SU-DHL-6 (cell line): ENCODE results near the gene BCL10.
A peak's percentile ranks its signal among the peaks of the same experiment; 100 is the strongest.
"Not testable (repeated sequence)": the region's sequence is repeated elsewhere in the genome, so short reads cannot be mapped to it uniquely, and the experiment has no call there.

ENCODE experiments used
- H2AFZ ChIP-seq: fragments of 200-600 bp; sonication (generic); 2 replicates; pipeline ENCODE4 v1.6.1; 2014; ENCODE audit warnings: low read depth, mild to moderate bottlenecking, moderate library complexity, mixed read lengths, antibody characterized with exemption, low read length; ENCODE audit not compliant: severe bottlenecking
- H3F3A ChIP-seq: fragments of 200-600 bp; shearing (Covaris generic); 2 replicates; pipeline ENCODE4 v1.6.0; 2016; ENCODE audit warnings: antibody characterized with exemption, mild to moderate bottlenecking; ENCODE audit not compliant: insufficient read depth
- H3K27ac ChIP-seq: fragments of 200-600 bp; sonication (generic); 2 replicates; pipeline ENCODE4 v1.5.1; 2016; ENCODE audit warnings: low read depth, mild to moderate bottlenecking, low read length, moderate library complexity, mixed read lengths
- H3K27me3 ChIP-seq: fragments of 200-600 bp; sonication (generic), shearing (Covaris generic); 2 replicates; pipeline ENCODE4 v1.6.0; 2014; ENCODE audit warnings: mild to moderate bottlenecking, low read length
- H3K36me3 ChIP-seq: fragments of 200-600 bp; sonication (generic); 2 replicates; pipeline ENCODE4 v1.6.1; 2014; ENCODE audit warnings: mild to moderate bottlenecking, low read length, mixed read lengths
- H3K4me2 ChIP-seq: fragments of 300-600, 200-600 bp; shearing (Covaris generic), sonication (generic); 2 replicates; pipeline ENCODE4 v1.6.0; 2014; ENCODE audit warnings: low read length, low read depth, mild to moderate bottlenecking; ENCODE audit not compliant: poor library complexity, severe bottlenecking
- H3K4me3 ChIP-seq: fragments of 200-600 bp; sonication (generic); 2 replicates; pipeline ENCODE4 v1.5.1; 2014; ENCODE audit warnings: antibody characterized with exemption, low read length, mild to moderate bottlenecking, mixed read lengths; ENCODE audit not compliant: insufficient read depth, poor library complexity, severe bottlenecking
- H3K79me2 ChIP-seq: fragments of 200-600 bp; sonication (generic); 2 replicates; pipeline ENCODE4 v1.6.1; 2014; ENCODE audit warnings: mild to moderate bottlenecking, low read length, moderate library complexity; ENCODE audit not compliant: insufficient read depth
- H3K9ac ChIP-seq: fragments of 200-600 bp; sonication (generic); 2 replicates; pipeline ENCODE4 v1.7.0; 2014; ENCODE audit warnings: mild to moderate bottlenecking, low read length
- H3K9me2 ChIP-seq: fragments of 200-600 bp; sonication (generic); replicated peaks from 2 replicates; pipeline ENCODE4 v1.6.1; 2014; ENCODE audit warnings: low read length; ENCODE audit not compliant: insufficient read depth
- H3K9me3 ChIP-seq: fragments of 200-600 bp; sonication (generic); 2 replicates; pipeline ENCODE4 v1.6.1; 2014; ENCODE audit warnings: low read length, mixed read lengths; ENCODE audit not compliant: insufficient read depth
- H4K20me1 ChIP-seq: fragments of 200-600 bp; sonication (generic); 2 replicates; pipeline ENCODE4 v1.6.1; 2014; ENCODE audit warnings: low read depth, mild to moderate bottlenecking, antibody characterized with exemption, low read length, moderate library complexity, mixed read lengths
- EZH2phosphoT487 ChIP-seq: fragments of 200-600 bp; sonication (generic), shearing (Covaris generic); conservative IDR thresholded peaks from 2 replicates; pipeline ENCODE4 v1.6.1; 2018; ENCODE audit warnings: mild to moderate bottlenecking, antibody characterized with exemption, low read length, moderate library complexity, mixed read lengths
- TF ChIP-seq, protein P1 (sequence below): fragments of 200-600 bp; sonication (generic); IDR thresholded peaks from one replicate; pipeline ENCODE4 v1.5.1; 2017; ENCODE audit warnings: antibody characterized with exemption, mild to moderate bottlenecking, low read length, moderate library complexity; ENCODE audit not compliant: insufficient read depth, poor library complexity, severe bottlenecking

Gene BCL10

DNA sequence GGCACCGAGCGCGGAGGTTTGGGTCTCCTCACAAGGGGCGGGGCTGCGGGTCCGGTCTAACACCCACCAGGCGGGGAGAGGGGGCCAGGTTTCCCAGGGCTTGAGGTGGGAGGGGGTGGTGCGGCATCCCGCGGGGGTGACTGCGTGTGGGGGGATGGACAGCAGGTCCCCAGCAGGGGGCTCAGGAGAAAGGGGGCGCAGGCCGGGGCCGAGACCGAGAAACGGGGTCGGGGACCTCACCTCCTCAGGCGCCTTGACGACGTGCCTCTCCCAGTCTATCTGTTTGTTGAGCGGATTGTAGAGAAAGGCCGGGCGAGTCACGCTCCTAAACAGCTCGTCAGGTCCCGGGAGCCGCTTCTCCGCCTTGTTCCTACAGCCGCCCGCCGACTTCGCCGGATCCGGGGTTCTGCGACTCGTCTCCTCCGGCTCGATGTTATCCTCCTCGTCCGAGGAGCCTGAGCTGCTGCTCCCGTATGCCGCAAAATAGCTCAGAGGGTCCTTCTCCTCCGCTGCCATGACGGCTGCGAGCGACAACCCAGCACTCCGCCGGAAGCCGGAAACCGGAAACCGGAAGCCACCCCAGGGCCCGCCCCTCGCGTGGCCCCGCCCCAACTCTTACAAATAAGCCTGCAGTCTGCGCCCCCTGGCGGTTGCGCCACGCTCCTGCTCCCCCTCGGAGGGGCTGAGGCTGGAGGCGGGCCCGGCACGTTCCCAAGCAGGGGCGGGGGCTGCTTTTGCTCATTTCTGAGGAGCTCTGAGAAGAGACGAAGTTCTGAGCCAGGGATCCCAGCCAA lies 17.1 kb downstream of the BCL10 start, which contains the start of gene C1orf52:
Gene C1orf52 (minus strand): TSS at position 545 of the 794 bp plus-strand sequence. CDS start 29 bp downstream, at position 516.
- Histone ChIP-seq H3K4me3 (peak within 1 kb of the TSS; percentile 92), H3K27ac (no peak within 1 kb of the TSS), H3K27me3 (no peaks in the 10 kb centered on the region), H3K4me2 (peak within 1 kb of the TSS; percentile 92), H3K9me3 (no peaks in the 10 kb centered on the region), H4K20me1 (peaks cover 7% of the 10 kb centered on the region), H3K36me3 (peaks cover 23% of the 10 kb centered on the region; the same call in 1 of the 2 replicates), H3K79me2 (peaks cover 25% of the 10 kb centered on the region), H2AFZ (peak within 1 kb of the TSS; percentile 90), H3K9ac (peak within 1 kb of the TSS; percentile 85), H3F3A (peaks cover 9% of the 10 kb centered on the region; the same call in 1 of the 2 replicates), H3K9me2 (no peaks in the 10 kb centered on the region)
- no peak for TF ChIP-seq EZH2phosphoT487
- TF ChIP-seq, protein P1, sequence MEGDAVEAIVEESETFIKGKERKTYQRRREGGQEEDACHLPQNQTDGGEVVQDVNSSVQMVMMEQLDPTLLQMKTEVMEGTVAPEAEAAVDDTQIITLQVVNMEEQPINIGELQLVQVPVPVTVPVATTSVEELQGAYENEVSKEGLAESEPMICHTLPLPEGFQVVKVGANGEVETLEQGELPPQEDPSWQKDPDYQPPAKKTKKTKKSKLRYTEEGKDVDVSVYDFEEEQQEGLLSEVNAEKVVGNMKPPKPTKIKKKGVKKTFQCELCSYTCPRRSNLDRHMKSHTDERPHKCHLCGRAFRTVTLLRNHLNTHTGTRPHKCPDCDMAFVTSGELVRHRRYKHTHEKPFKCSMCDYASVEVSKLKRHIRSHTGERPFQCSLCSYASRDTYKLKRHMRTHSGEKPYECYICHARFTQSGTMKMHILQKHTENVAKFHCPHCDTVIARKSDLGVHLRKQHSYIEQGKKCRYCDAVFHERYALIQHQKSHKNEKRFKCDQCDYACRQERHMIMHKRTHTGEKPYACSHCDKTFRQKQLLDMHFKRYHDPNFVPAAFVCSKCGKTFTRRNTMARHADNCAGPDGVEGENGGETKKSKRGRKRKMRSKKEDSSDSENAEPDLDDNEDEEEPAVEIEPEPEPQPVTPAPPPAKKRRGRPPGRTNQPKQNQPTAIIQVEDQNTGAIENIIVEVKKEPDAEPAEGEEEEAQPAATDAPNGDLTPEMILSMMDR = peak; percentile 93

DNA sequence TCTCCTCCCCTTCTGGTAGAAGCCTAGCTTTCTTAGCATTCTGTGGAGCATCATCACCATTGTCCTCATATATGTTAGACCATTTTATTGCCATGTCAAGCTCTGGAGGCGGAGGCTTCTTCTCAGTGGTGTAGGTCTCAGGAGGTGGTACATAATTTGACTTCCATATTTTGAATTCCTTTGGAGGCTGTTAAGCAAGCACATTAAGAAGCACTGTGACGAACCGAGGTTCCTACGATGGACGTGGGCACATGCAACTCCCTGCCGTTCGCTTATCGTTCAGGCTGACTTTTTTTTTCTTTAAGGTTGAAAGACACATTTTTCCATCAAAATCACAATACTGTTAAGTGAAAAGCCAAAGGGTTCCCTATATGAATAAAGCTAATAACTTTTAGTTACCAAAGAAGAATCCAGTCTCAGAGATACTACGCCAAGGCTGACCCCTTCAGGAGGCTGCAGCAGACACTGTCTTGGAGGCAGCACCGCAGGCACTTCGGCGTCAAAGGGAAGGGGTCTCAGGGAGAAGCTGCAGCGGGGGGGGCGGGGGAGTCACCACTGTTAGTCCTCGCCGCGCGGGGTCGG lies 17.8 kb downstream of the BCL10 start:
- H3K9me3 ChIP-seq = no peaks in the 10 kb centered on the region
- H3K9me2 ChIP-seq = no peaks in the 10 kb centered on the region
- TF ChIP-seq, protein P1 = no peak
- H3K27ac ChIP-seq = no peak overlapping the region
- peaks cover 7% of the 10 kb centered on the region for H4K20me1 ChIP-seq
- H3K4me2 ChIP-seq = peak overlapping the region; percentile 92
- H3K36me3 ChIP-seq = peaks cover 26% of the 10 kb centered on the region; the same call in 1 of the 2 replicates
- peaks cover 9% of the 10 kb centered on the region; the same call in 1 of the 2 replicates for H3F3A ChIP-seq
- no peaks in the 10 kb centered on the region for H3K27me3 ChIP-seq
- H3K9ac ChIP-seq = peak overlapping the region; percentile 85
- no peak overlapping the region for H2AFZ ChIP-seq
- peak overlapping the region; percentile 92 for H3K4me3 ChIP-seq
- peaks cover 31% of the 10 kb centered on the region for H3K79me2 ChIP-seq

- not testable (repeated sequence) for H3F3A ChIP-seq, H4K20me1 ChIP-seq, H2AFZ ChIP-seq, H3K4me2 ChIP-seq, H3K9me2 ChIP-seq, H3K9ac ChIP-seq, H3K27me3 ChIP-seq, H3K27ac ChIP-seq, H3K4me3 ChIP-seq, H3K79me2 ChIP-seq, H3K9me3 ChIP-seq
- H3K36me3 ChIP-seq = peaks cover 36% of the 10 kb centered on the region
Measured at GRCh38 chr1:85249042-85249441, 27.4 kb downstream of the BCL10 start.

- TF ChIP-seq, protein P1 = no peak
- no peak for TF ChIP-seq EZH2phosphoT487
- Histone ChIP-seq H3K27me3 (no peaks in the 10 kb centered on the region), H2AFZ (no peak overlapping the region), H3K9me2 (no peaks in the 10 kb centered on the region), H4K20me1 (no peaks in the 10 kb centered on the region), H3K9ac (no peak overlapping the region), H3K36me3 (peaks cover 9% of the 10 kb centered on the region; the same call in 1 of the 2 replicates), H3K79me2 (no peaks in the 10 kb centered on the region), H3K9me3 (no peaks in the 10 kb centered on the region), H3K4me3 (no peak overlapping the region), H3K4me2 (no peak overlapping the region), H3K27ac (no peak overlapping the region), H3F3A (no peaks in the 10 kb centered on the region)
Measured at GRCh38 chr1:85245891-85246290, 30.5 kb downstream of the BCL10 start.
